Heart left ventricle (tissue), 16 donors: ENCODE data around the gene RSU1. TPM values are rescaled to one million over a fixed set of nuclear protein-coding genes. Genes with fewer than 3 reads are reported as not detected.
A peak's percentile ranks its signal among the peaks of the same experiment; 100 is the strongest.

Experiments used
- ATAC-seq, 4 donors: fragments of 200-7000 bp; cut with Tn5 transposase; one replicate each; pipeline ENCODE4 v1.9.1; 2020 to 2022; ENCODE audit warnings: moderate library complexity in 4 of 4, mild to moderate bottlenecking in 3 of 4, moderate number of reproducible peaks in 1 of 4
- DNase-seq, 5 donors: peaks; one replicate each; pipeline ENCODE4 v3.0.0-alpha.2; 2020
- H3K27ac ChIP-seq, 12 donors: fragments of 200-600 bp; sonication (generic) in 4 of 12; one replicate each; pipeline versions ENCODE4 v1.5.0 to v1.8.0; 2016 to 2022; ENCODE audit warnings: mild to moderate bottlenecking in 2 of 12
- H3K27me3 ChIP-seq, 9 donors: fragments of 200-600 bp; sonication (generic) in 2 of 9; one replicate each; pipeline versions ENCODE4 v1.5.1 to v1.8.0; 2016 to 2022; ENCODE audit warnings: mild to moderate bottlenecking in 3 of 9
- H3K36me3 ChIP-seq, 9 donors: fragments of 200-600 bp; sonication (generic) in 2 of 9; one replicate each; pipeline versions ENCODE4 v1.5.0 to v1.8.0; 2018 to 2022; ENCODE audit warnings: mild to moderate bottlenecking in 2 of 9
- H3K4me1 ChIP-seq, 12 donors: fragments of 200-600 bp; sonication (generic) in 4 of 12; one replicate each; pipeline versions ENCODE4 v1.5.0 to v1.8.0; 2016 to 2022; ENCODE audit warnings: mild to moderate bottlenecking in 3 of 12
- H3K4me3 ChIP-seq, 12 donors: fragments of 200-600 bp; sonication (generic) in 4 of 12; one replicate each; pipeline versions ENCODE4 v1.5.0 to v1.8.0; 2017 to 2022; ENCODE audit warnings: mild to moderate bottlenecking in 9 of 12, moderate library complexity in 4 of 12
- H3K9me3 ChIP-seq, 12 donors: fragments of 200-600 bp; sonication (generic) in 4 of 12; one replicate each; pipeline versions ENCODE4 v1.5.0 to v1.8.0; 2016 to 2022; ENCODE audit warnings: mild to moderate bottlenecking in 1 of 12
- POLR2A ChIP-seq, 2 donors: fragments of 450-650 bp; IDR thresholded peaks; one replicate each; pipeline ENCODE4 v1.6.1; 2017; ENCODE audit warnings: antibody characterized with exemption in 2 of 2, mild to moderate bottlenecking in 2 of 2, moderate library complexity in 2 of 2
- WGBS, 4 donors: extraction: QIAGEN DNeasy Blood & Tissue Kit in 2 of 4; methylation state at CpG; one replicate each; pipeline versions ENCODE4 v1.1.5 to v1.1.7; 2013 to 2018; 5-methylcytosine and 5-hydroxymethylcytosine counted together
- intact Hi-C, 10 donors: fragments of 100-400 bp; cut with DNase I; formaldehyde crosslinking; loops; one replicate each; pipeline versions ENCODE4 v1.11.1 to v1.14.2; 2022
- long read RNA-seq, 3 donors: library from polyadenylated mRNA; unstranded; transcript quantifications; one replicate each; pipeline ENCODE4 v2.0.0, GENCODE V29; 2020 to 2021
- polyA plus RNA-seq, 2 donors: library from polyadenylated mRNA; stranded (reverse); fragments of 200-250 nt; gene quantifications; one replicate each; pipeline ENCODE4 v1.2.3, GENCODE V29; 2013
- total RNA-seq, 9 donors: library from RNA; depleted of rRNA in 2 of 9; stranded (reverse); fragments of >200 nt in 2 of 9; fragmentation: NEBNext Ultra II Directional in 3 of 9; extraction: Animal tissue kit (Norgen Biotek cat#: 25700) in 3 of 9; gene quantifications; one replicate each; pipeline versions ENCODE4 v1.1.0 to v1.2.4, GENCODE V29; 2016 to 2023
- TF ChIP-seq, protein P1 (sequence below), 12 donors: fragments of 200-600 bp; sonication (generic) in 4 of 12; IDR thresholded peaks; one replicate each; pipeline versions ENCODE4 v1.5.0 to v1.8.0; 2018 to 2022; ENCODE audit warnings: antibody characterized with exemption in 12 of 12, mild to moderate bottlenecking in 5 of 12
- donor health status: ischemic (EF 13 %, LVEDD 7.1; RV severe dilation, severe dysfunction).
- donor health status: healthy with polysubstance abuse.
- donor health status: DM: no; HTN: yes; CAD: no.
- donor health status: DM: no; HTN: no; CAD: no.
- donor health status: ischemic (EF 25% LVEDD 6.9; RV normal size, moderate dysfunction).
- donor health status: ischemic (EF 25% LVEDD 5.7; RV mildly dilated, moderate dysfunction).
- donor health status: healthy.
- donor health status: DM: yes; HTN: yes; CAD: no.
- donor health status: ischemic (EF 35%, LVEDD 5.7; RV mildly dilated, moderate dysfunction).
- donor health status: nonischemic (EF 11% LVEDD 7.7; RV severe dilation, severe dysfunction).
- donor health status: DM: yes; HTN: yes; CAD: no.
- donor health status: PGD.
- donor health status: ischemic (EF 29% LVEDD 5.4; RV normal size, mild dysfunction).
- donor health status: nonischemic (EF 23%, LVEDD 6.1; RV moderate dilation, normal function).

Gene RSU1
- total RNA-seq (10 to 100 TPM; 42.3 to 84.1 (median 53.0) TPM), polyA plus RNA-seq (10 to 100 TPM; 29.6 to 68.9 TPM)
- long read RNA-seq, donor 1, transcript RSU1-201 (9 exons, 3,834 nt), result major isoform, 68 of 99 reads
- long read RNA-seq, donor 1, transcript RSU1-203 (8 exons, 3,919 nt), result minor isoform, 9 of 99 reads
- long read RNA-seq, donor 1, transcript RSU1-205 (8 exons, 3,639 nt), result minor isoform, 6 of 99 reads
- long read RNA-seq, donor 1, partial matches to known transcripts, result 9 of 99 reads
- long read RNA-seq, donor 1, other reads (novel, unspliced or antisense), result 7 of 99 reads
- long read RNA-seq, donor 2, transcript RSU1-203 (8 exons, 3,919 nt), result minor isoform, 52 of 306 reads
- long read RNA-seq, donor 2, transcript RSU1-205 (8 exons, 3,639 nt), result minor isoform, 46 of 306 reads
- long read RNA-seq, donor 2, transcript RSU1-201 (9 exons, 3,834 nt), result major isoform, 189 of 306 reads
- long read RNA-seq, donor 2, partial matches to known transcripts, result 9 of 306 reads
- long read RNA-seq, donor 2, other reads (novel, unspliced or antisense), result 10 of 306 reads
- long read RNA-seq, donor 3, transcript RSU1-201 (9 exons, 3,834 nt), result major isoform, 92 of 134 reads
- long read RNA-seq, donor 3, transcript RSU1-205 (8 exons, 3,639 nt), result minor isoform, 12 of 134 reads
- long read RNA-seq, donor 3, transcript RSU1-203 (8 exons, 3,919 nt), result minor isoform, 16 of 134 reads
- long read RNA-seq, donor 3, partial matches to known transcripts, result 4 of 134 reads
- long read RNA-seq, donor 3, other reads (novel, unspliced or antisense), result 10 of 134 reads

DNA sequence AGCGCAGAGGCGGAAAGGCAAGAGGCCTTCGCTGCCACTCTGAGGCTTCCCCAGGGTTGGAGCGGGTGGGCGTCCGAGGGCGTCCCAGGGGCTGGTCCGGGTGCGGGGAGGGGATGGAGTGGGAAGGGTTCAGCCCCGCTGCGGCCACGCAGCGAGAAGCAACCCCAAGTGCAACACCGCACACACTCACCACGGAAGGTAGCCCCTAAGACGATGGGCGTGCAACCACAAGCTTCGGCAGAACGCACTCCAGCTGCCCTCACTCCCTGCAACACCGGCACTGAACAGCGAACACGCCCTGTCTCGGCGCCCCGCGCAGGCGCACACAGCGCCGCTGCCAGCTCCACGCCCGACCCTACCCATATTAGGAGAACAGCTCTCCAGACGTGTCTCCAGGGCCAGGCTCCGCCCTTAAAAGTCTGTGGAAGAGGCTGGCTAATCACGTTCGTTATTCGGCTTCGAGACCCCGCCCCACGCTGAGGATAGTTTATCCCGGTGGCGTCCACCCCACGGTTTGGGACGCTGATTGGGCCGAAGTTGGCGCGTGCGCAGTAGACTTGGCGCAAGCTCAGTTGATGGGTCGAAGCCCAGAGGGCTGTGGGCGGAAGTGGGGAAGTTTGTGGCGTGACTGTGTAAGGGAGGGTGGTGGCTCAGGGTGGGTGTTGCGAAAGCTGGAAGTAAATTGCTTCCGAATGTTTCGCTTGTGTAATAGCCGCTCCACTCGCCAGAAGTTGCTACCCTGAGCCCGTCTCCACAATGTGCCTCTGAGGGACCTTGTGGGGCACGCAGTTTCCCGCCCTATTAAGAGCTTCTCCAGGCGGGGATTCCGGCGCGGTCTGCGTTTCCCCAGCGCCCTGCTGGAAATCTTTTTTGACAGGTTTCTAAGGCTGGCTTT lies at the start of gene RSU1:
Gene RSU1, minus strand, starts transcription at position 300 of the 895 bp plus-strand sequence. CDS start 343 bp downstream, outside the sequence.
- peak within 1 kb of the TSS; percentile 45 to 90 (median 77) for H3K4me3 ChIP-seq
- DNase-seq, result peak; percentile 99 to 100 (median 100)
- ATAC-seq, result peak; percentile 98 to 99 (median 99)
- WGBS, 4 donors, result 0 to 1% (median 0%) methylated on average over 20 to 65 of the region's 65 CpGs
- H3K27ac ChIP-seq, result peak within 1 kb of the TSS; percentile 68 to 95 (median 90)
- TF ChIP-seq, protein P1, sequence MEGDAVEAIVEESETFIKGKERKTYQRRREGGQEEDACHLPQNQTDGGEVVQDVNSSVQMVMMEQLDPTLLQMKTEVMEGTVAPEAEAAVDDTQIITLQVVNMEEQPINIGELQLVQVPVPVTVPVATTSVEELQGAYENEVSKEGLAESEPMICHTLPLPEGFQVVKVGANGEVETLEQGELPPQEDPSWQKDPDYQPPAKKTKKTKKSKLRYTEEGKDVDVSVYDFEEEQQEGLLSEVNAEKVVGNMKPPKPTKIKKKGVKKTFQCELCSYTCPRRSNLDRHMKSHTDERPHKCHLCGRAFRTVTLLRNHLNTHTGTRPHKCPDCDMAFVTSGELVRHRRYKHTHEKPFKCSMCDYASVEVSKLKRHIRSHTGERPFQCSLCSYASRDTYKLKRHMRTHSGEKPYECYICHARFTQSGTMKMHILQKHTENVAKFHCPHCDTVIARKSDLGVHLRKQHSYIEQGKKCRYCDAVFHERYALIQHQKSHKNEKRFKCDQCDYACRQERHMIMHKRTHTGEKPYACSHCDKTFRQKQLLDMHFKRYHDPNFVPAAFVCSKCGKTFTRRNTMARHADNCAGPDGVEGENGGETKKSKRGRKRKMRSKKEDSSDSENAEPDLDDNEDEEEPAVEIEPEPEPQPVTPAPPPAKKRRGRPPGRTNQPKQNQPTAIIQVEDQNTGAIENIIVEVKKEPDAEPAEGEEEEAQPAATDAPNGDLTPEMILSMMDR (IDR thresholded peaks at IDR 0.05), result no peak
- TF ChIP-seq POLR2A (IDR thresholded peaks at IDR 0.05), result peak in 1 of 2 donors; percentile 81
- H3K9me3 ChIP-seq, result peaks cover 0 to 9% (median 5%) of the 10 kb centered on the region in 12 donors
- H3K4me1 ChIP-seq, result peaks cover 0 to 46% (median 23%) of the 10 kb centered on the region in 12 donors
- intact Hi-C loops, result no loop called here
- no peaks in the 10 kb centered on the region for H3K27me3 ChIP-seq
- H3K36me3 ChIP-seq, result peaks cover 0 to 10% (median 0%) of the 10 kb centered on the region in 9 donors

DNA sequence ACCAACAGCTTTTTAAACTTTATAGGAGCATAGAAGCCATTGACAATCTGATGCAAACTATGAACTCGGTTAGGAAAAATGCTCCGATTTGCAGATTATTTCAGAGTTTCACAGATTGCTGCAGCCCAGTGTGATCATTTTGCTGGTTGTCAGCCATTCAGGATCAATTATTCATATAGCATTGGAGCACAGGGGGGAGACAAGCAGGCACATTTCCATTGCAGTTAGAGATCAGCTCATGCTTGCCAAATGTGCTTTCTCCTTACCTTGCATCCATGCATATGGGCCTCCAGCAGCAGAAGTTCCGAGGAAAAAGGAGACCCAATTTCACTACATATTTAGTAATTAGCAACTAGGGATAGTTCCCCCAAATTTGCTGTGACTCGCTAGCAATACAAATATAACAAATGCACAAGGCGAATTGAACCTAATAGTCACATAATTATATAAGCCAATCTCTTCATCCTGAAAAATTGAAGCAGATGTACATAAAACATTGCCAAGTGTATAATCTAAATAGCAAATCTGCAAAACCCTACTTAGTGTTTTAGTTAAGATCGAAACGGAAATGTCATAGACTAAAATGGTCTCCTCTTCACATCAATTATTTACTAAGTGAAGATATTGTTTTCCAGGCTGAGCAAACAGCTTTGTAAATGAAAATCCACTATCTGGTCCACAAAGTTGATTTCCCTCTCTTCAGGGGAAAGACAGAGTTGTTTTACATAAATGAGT lies 49.5 kb upstream of the RSU1 start:
- DNase-seq (no peak), ATAC-seq (no peak)
- Histone ChIP-seq H3K27me3 (no peaks in the 10 kb centered on the region), H3K27ac (no peak overlapping the region), H3K4me1 (no peaks in the 10 kb centered on the region), H3K4me3 (no peak overlapping the region), H3K36me3 (no peaks in the 10 kb centered on the region), H3K9me3 (no peaks in the 10 kb centered on the region)
- TF ChIP-seq, protein P1 (IDR thresholded peaks at IDR 0.05), result no peak
- intact Hi-C loops, result no loop called here
- 93 to 98% (median 96%) methylated on average over 7 of the region's 7 CpGs for WGBS, 4 donors

DNA sequence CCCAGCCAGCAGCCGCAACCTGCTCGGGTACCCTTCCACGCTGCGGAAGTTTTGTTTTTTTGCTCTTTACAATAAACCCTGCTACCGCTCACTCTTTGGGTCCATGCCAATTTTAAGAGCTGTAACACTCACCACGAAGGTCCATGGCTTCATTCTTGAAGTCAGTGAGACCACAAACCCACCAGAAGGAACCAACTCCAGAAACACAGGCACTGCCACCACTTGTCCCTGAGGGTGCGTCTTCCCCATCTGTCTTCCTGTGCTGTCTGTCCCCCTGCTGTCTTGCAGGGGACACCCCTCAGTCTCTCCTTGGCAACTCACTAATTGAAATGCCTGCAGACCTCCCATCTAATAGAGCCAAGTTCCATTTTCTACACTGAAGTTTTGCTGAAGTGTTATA lies 48.5 kb upstream of the RSU1 start:
- H3K27me3 ChIP-seq, result no peaks in the 10 kb centered on the region
- no peak for ATAC-seq
- H3K4me1 ChIP-seq, result no peaks in the 10 kb centered on the region
- no peak overlapping the region for H3K27ac ChIP-seq
- peaks cover 0 to 2% (median 0%) of the 10 kb centered on the region in 12 donors for H3K9me3 ChIP-seq
- H3K4me3 ChIP-seq, result no peak overlapping the region
- WGBS, 4 donors, result 88 to 93% (median 92%) methylated on average over 7 of the region's 7 CpGs
- intact Hi-C loops, result no loop called here
- no peaks in the 10 kb centered on the region for H3K36me3 ChIP-seq
- TF ChIP-seq, protein P1 (IDR thresholded peaks at IDR 0.05), result no peak
- no peak for TF ChIP-seq POLR2A (IDR thresholded peaks at IDR 0.05)
- no peak for DNase-seq
